Chondrocyte (in vitro differentiated cells): ENCODE data around the gene MACROD2. TPM values are rescaled to one million over a fixed set of nuclear protein-coding genes. Genes with fewer than 3 reads are reported as not detected.

ENCODE experiments used
- DNase-seq: peaks from one replicate; pipeline ENCODE4 v3.0.0; 2021; ENCODE audit warnings: mixed read lengths, low spot score
- H3K27ac Mint-ChIP-seq: one replicate; pipeline ENCODE4 v1.8.0; 2021; ENCODE audit warnings: mild to moderate bottlenecking, moderate library complexity, mixed read lengths; ENCODE audit not compliant: unreplicated experiment
- H3K27me3 Mint-ChIP-seq: 2 replicates; pipeline ENCODE4 v1.8.0; 2021; ENCODE audit warnings: low read depth, mixed read lengths
- H3K36me3 Mint-ChIP-seq: 2 replicates; pipeline ENCODE4 v1.8.0; 2021; ENCODE audit warnings: low read depth, mixed read lengths
- H3K4me1 Mint-ChIP-seq: 2 replicates; pipeline ENCODE4 v1.8.0; 2021; ENCODE audit warnings: low read depth, mild to moderate bottlenecking, mixed read lengths
- H3K4me3 Mint-ChIP-seq: one replicate; pipeline ENCODE4 v1.8.0; 2021; ENCODE audit warnings: mild to moderate bottlenecking, moderate library complexity, mixed read lengths; ENCODE audit not compliant: unreplicated experiment
- H3K9me3 Mint-ChIP-seq: 2 replicates; pipeline ENCODE4 v1.8.0; 2021; ENCODE audit warnings: low read depth, mixed read lengths
- CTCF ChIP-seq: fragments of 200-600 bp; sonication (generic); IDR thresholded peaks from 2 replicates; pipeline ENCODE4 v1.5.0; 2021; ENCODE audit warnings: antibody characterized with exemption, mild to moderate bottlenecking, moderate library complexity
- total RNA-seq: library from RNA; stranded (reverse); gene quantifications from 3 replicates; pipeline ENCODE4 v1.2.1, GENCODE V29; 2021

MACROD2 gene
- total RNA-seq, 1 donor from 2014 or later, result 3.2 TPM

- H3K27me3 Mint-ChIP-seq, result peaks cover 2% of the 10 kb centered on the region
- no peaks in the 10 kb centered on the region for H3K4me1 Mint-ChIP-seq
- no peaks in the 10 kb centered on the region for H3K9me3 Mint-ChIP-seq
- no peaks in the 10 kb centered on the region for H3K36me3 Mint-ChIP-seq
- H3K4me3 Mint-ChIP-seq, result no peak overlapping the region
- no peak for DNase-seq
- H3K27ac Mint-ChIP-seq, result no peak overlapping the region
- no peak for TF ChIP-seq CTCF
These were observed 1341.2 kb downstream of the MACROD2 start for GRCh38 chr20:15336536-15336935.

- no peak overlapping the region for H3K27ac Mint-ChIP-seq
- DNase-seq, result no peak
- no peaks in the 10 kb centered on the region for H3K36me3 Mint-ChIP-seq
- H3K27me3 Mint-ChIP-seq, result no peaks in the 10 kb centered on the region
- no peak for TF ChIP-seq CTCF
- H3K4me3 Mint-ChIP-seq, result no peak overlapping the region
- H3K9me3 Mint-ChIP-seq, result no peaks in the 10 kb centered on the region
- H3K4me1 Mint-ChIP-seq, result no peaks in the 10 kb centered on the region
These were observed 1343.9 kb downstream of the MACROD2 start for GRCh38 chr20:15339264-15339663.

- Mint-ChIP-seq H3K36me3 (no peaks in the 10 kb centered on the region), H3K4me3 (no peak overlapping the region), H3K4me1 (no peaks in the 10 kb centered on the region), H3K27ac (no peak overlapping the region), H3K27me3 (no peaks in the 10 kb centered on the region), H3K9me3 (peaks cover 2% of the 10 kb centered on the region)
- DNase-seq, result no peak
- TF ChIP-seq CTCF, result no peak
These were observed 1347.7 kb downstream of the MACROD2 start for GRCh38 chr20:15342991-15343523.

GRCh38 chr20:15345287-15345686 lies 1350.0 kb downstream of the MACROD2 start:
- TF ChIP-seq CTCF, result no peak
- no peaks in the 10 kb centered on the region for H3K27me3 Mint-ChIP-seq
- no peak overlapping the region for H3K4me3 Mint-ChIP-seq
- H3K27ac Mint-ChIP-seq, result no peak overlapping the region
- H3K4me1 Mint-ChIP-seq, result no peaks in the 10 kb centered on the region
- peaks cover 2% of the 10 kb centered on the region for H3K36me3 Mint-ChIP-seq
- no peak for DNase-seq
- H3K9me3 Mint-ChIP-seq, result peaks cover 6% of the 10 kb centered on the region

- no peak for DNase-seq
- Mint-ChIP-seq H3K36me3 (peaks cover 2% of the 10 kb centered on the region), H3K4me3 (no peak overlapping the region), H3K9me3 (peaks cover 6% of the 10 kb centered on the region), H3K27me3 (no peaks in the 10 kb centered on the region), H3K4me1 (no peaks in the 10 kb centered on the region), H3K27ac (no peak overlapping the region)
- TF ChIP-seq CTCF, result no peak
These were observed 1351.5 kb downstream of the MACROD2 start for GRCh38 chr20:15346657-15347280.
